ENCODE data around the gene CSPG5.

Gene CSPG5

GRCh38 chr3:47583320-47584075, 4.8 kb upstream of the CSPG5 start:
- DNase-seq = no peak

- DNase-seq = no peak
Measured at GRCh38 chr3:47581835-47582234, 3.2 kb upstream of the CSPG5 start.

GRCh38 chr3:47581422-47581821, 2.8 kb upstream of the CSPG5 start:
- DNase-seq = no peak

- DNase-seq = no peak
Measured at GRCh38 chr3:47580481-47580880, 1.8 kb upstream of the CSPG5 start.

- no peak for DNase-seq
Measured at GRCh38 chr3:47579875-47580274, 1.2 kb upstream of the CSPG5 start.

GRCh38 chr3:47578119-47578632, 489 bp downstream of the CSPG5 start:
- no peak for DNase-seq

GRCh38 chr3:47577583-47578118, 1.0 kb downstream of the CSPG5 start:
- no peak for DNase-seq

- no peak for DNase-seq
Measured at GRCh38 chr3:47573190-47574172, 5.2 kb downstream of the CSPG5 start.

GRCh38 chr3:47571391-47572175, 7.1 kb downstream of the CSPG5 start:
- no peak for DNase-seq

GRCh38 chr3:47568901-47569300, 9.8 kb downstream of the CSPG5 start:
- DNase-seq = no peak

- DNase-seq = no peak
Measured at GRCh38 chr3:47567149-47567548, 11.5 kb downstream of the CSPG5 start.

- no peak for DNase-seq
Measured at GRCh38 chr3:47566667-47567066, 12.0 kb downstream of the CSPG5 start.

GRCh38 chr3:47565734-47566550, 12.7 kb downstream of the CSPG5 start:
- no peak for DNase-seq

- DNase-seq = no peak
Measured at GRCh38 chr3:47556351-47556750, 22.3 kb downstream of the CSPG5 start.

GRCh38 chr3:47554335-47554734, 24.3 kb downstream of the CSPG5 start:
- DNase-seq = no peak

- no peak for DNase-seq
Measured at GRCh38 chr3:47553407-47553806, 25.3 kb downstream of the CSPG5 start.

GRCh38 chr3:47542471-47543173, 36.0 kb downstream of the CSPG5 start:
- no peak for DNase-seq

GRCh38 chr3:47541583-47542108, 37.0 kb downstream of the CSPG5 start:
- no peak for DNase-seq

- DNase-seq = no peak
Measured at GRCh38 chr3:47540281-47540680, 38.4 kb downstream of the CSPG5 start.

GRCh38 chr3:47536967-47537366, 41.7 kb downstream of the CSPG5 start:
- DNase-seq = no peak

Measured in cortex of kidney (tissue), 1 donor.